Measurements from ENCODE around the gene RALGAPA2.
"Not testable (repeated sequence)": the region's sequence is repeated elsewhere in the genome, so short reads cannot be mapped to it uniquely, and the experiment has no call there.

The RALGAPA2 gene

GRCh38 chr20:20362774-20363433, 349.5 kb downstream of the RALGAPA2 start:
- peak; percentile 91 for DNase-seq

- peak; percentile 72 for DNase-seq
These were observed 352.0 kb downstream of the RALGAPA2 start for GRCh38 chr20:20360464-20360863.

GRCh38 chr20:20359628-20360027, 352.8 kb downstream of the RALGAPA2 start:
- no peak for DNase-seq

GRCh38 chr20:20358801-20359200, 353.6 kb downstream of the RALGAPA2 start:
- no peak for DNase-seq

GRCh38 chr20:20355503-20355902, 356.9 kb downstream of the RALGAPA2 start:
- DNase-seq: not testable (repeated sequence)

GRCh38 chr20:20353576-20353975, 358.9 kb downstream of the RALGAPA2 start:
- DNase-seq: no peak

- DNase-seq: no peak
These were observed 368.0 kb downstream of the RALGAPA2 start for GRCh38 chr20:20344476-20344875.

- no peak for DNase-seq
These were observed 368.5 kb downstream of the RALGAPA2 start for GRCh38 chr20:20343932-20344331.
